GM18861 (cell line): ENCODE measurements around the gene VSTM4.

ENCODE experiments used
- ATAC-seq: cut with Tn5 transposase; IDR thresholded peaks from one replicate; pipeline ENCODE4 v1.9.1; 2021; ENCODE audit not compliant: unreplicated experiment

VSTM4 gene

GRCh38 chr10:49117376-49118070 lies 2.2 kb upstream of the VSTM4 start:
- ATAC-seq: no peak

GRCh38 chr10:49116509-49117375 lies 1.4 kb upstream of the VSTM4 start:
- no peak for ATAC-seq

GRCh38 chr10:49115796-49116508 lies 630 bp upstream of the VSTM4 start:
- ATAC-seq: no peak

GRCh38 chr10:49114718-49115014 lies 656 bp downstream of the VSTM4 start:
- no peak for ATAC-seq

GRCh38 chr10:49113741-49114141 lies 1.6 kb downstream of the VSTM4 start:
- ATAC-seq: no peak

GRCh38 chr10:49112851-49113250 lies 2.5 kb downstream of the VSTM4 start:
- no peak for ATAC-seq

- ATAC-seq: no peak
These were observed 3.2 kb downstream of the VSTM4 start for GRCh38 chr10:49112098-49112497.

GRCh38 chr10:49111320-49111698 lies 4.0 kb downstream of the VSTM4 start:
- no peak for ATAC-seq

- ATAC-seq: no peak
These were observed 4.5 kb downstream of the VSTM4 start for GRCh38 chr10:49110684-49111319.

- no peak for ATAC-seq
These were observed 5.5 kb downstream of the VSTM4 start for GRCh38 chr10:49109669-49110340.

GRCh38 chr10:49108656-49109055 lies 6.7 kb downstream of the VSTM4 start:
- no peak for ATAC-seq

GRCh38 chr10:49107887-49108267 lies 7.4 kb downstream of the VSTM4 start:
- ATAC-seq: no peak

- ATAC-seq: no peak
These were observed 8.0 kb downstream of the VSTM4 start for GRCh38 chr10:49107111-49107886.

GRCh38 chr10:49106451-49106850 lies 8.9 kb downstream of the VSTM4 start:
- no peak for ATAC-seq

GRCh38 chr10:49105076-49105475 lies 10.2 kb downstream of the VSTM4 start:
- no peak for ATAC-seq

- ATAC-seq: no peak
These were observed 11.0 kb downstream of the VSTM4 start for GRCh38 chr10:49104323-49104722.

- ATAC-seq: no peak
These were observed 11.6 kb downstream of the VSTM4 start for GRCh38 chr10:49103761-49104160.

- ATAC-seq: no peak
These were observed 16.3 kb downstream of the VSTM4 start for GRCh38 chr10:49099046-49099445.

GRCh38 chr10:49096890-49097445 lies 18.4 kb downstream of the VSTM4 start:
- ATAC-seq: no peak

- ATAC-seq: no peak
These were observed 20.7 kb downstream of the VSTM4 start for GRCh38 chr10:49094646-49095045.
